ENCODE data around the gene LEPR.

- TF ChIP-seq EZH2 (IDR thresholded peaks at IDR 0.05), result no peak
- no peak for TF ChIP-seq POLR2AphosphoS5 (IDR thresholded peaks at IDR 0.05; ENCODE audit: borderline replicate concordance, low read depth, low read length)
- TF ChIP-seq FOXP2 (optimal IDR thresholded peaks at IDR 0.05; ENCODE audit: control extremely low read depth, extremely low read length, insufficient read depth), result no peak
Measured at GRCh38 chr1:65412256-65412983, 8.0 kb upstream of the LEPR start.

Data from SK-N-MC (cell line).